BE2C (cell line): ENCODE results near the gene IZUMO3.

Experiments used
- DNase-seq: peaks from one replicate; pipeline ENCODE4 v3.0.0-alpha.2; 2020
- H3K27me3 ChIP-seq: fragments of 250-450 bp; sonication (Bioruptor Pico); 2 replicates; pipeline ENCODE4 v1.5.1; 2020; ENCODE audit warnings: mild to moderate bottlenecking
- H3K36me3 ChIP-seq: fragments of 250-450 bp; sonication (Bioruptor Pico); 2 replicates; pipeline ENCODE4 v1.5.1; 2020; ENCODE audit warnings: mild to moderate bottlenecking
- H3K4me1 ChIP-seq: fragments of 250-450 bp; sonication (Bioruptor Pico); 2 replicates; pipeline ENCODE4 v1.5.1; 2020
- H3K4me3 ChIP-seq: 2 replicates; pipeline ENCODE4 v1.5.1; 2011; ENCODE audit warnings: low read depth, low read length
- H3K9me3 ChIP-seq: fragments of 250-450 bp; sonication (Bioruptor Pico); 2 replicates; pipeline ENCODE4 v1.5.1; 2020
- CTCF ChIP-seq: IDR thresholded peaks from 2 replicates; pipeline ENCODE4 v1.5.1; 2012; ENCODE audit warnings: mild to moderate bottlenecking, low read depth, low read length

IZUMO3 gene

GRCh38 chr9:24497671-24498070 is 48.0 kb downstream of the IZUMO3 start:
- Histone ChIP-seq H3K36me3 (no peaks in the 10 kb centered on the region), H3K9me3 (no peaks in the 10 kb centered on the region), H3K4me1 (no peaks in the 10 kb centered on the region), H3K27me3 (no peaks in the 10 kb centered on the region), H3K4me3 (no peak overlapping the region)
- TF ChIP-seq CTCF = no peak
- DNase-seq = no peak
